Mesenteric fat pad (tissue), 1 donor: ENCODE measurements around the gene RCC1. TPM values are rescaled to one million over a fixed set of nuclear protein-coding genes. Genes with fewer than 3 reads are reported as not detected.
"Not testable (repeated sequence)": the region's sequence is repeated elsewhere in the genome, so short reads cannot be mapped to it uniquely, and the experiment has no call there.

Source experiments
- DNase-seq: peaks from one replicate; pipeline ENCODE4 v3.0.0-alpha.2; 2020; ENCODE audit warnings: low spot score
- total RNA-seq: library from RNA; stranded (reverse); fragmentation: NEBNext Ultra II Directional; extraction: Animal tissue kit (Norgen Biotek cat#: 25700); gene quantifications from one replicate; pipeline ENCODE4 v1.2.1, GENCODE V29; 2021
- donor health status: DM: yes; HTN: yes; CAD: no.

The RCC1 gene
- total RNA-seq, 1 donor from 2014 or later: 18.6 TPM

DNA sequence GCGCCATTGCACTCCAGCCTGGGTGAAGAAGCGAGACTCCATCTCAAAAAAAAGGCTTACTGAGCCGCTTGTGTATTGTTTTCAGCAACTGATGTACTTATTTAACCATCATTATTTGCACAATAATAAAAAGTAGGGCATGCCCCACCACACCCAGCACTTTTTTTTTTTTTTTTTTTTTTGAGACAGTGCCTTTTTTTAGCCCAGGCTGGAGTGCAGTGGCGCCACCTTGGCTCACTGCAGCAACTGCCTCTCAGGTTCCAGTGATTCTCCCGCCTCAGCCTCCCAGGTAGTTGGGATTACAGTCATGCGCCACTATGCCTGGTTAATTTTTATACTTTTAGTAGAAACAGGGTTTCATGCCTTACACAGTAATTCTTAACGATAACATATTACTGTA lies 34.8 kb downstream of the RCC1 start:
- no peak for DNase-seq

DNA sequence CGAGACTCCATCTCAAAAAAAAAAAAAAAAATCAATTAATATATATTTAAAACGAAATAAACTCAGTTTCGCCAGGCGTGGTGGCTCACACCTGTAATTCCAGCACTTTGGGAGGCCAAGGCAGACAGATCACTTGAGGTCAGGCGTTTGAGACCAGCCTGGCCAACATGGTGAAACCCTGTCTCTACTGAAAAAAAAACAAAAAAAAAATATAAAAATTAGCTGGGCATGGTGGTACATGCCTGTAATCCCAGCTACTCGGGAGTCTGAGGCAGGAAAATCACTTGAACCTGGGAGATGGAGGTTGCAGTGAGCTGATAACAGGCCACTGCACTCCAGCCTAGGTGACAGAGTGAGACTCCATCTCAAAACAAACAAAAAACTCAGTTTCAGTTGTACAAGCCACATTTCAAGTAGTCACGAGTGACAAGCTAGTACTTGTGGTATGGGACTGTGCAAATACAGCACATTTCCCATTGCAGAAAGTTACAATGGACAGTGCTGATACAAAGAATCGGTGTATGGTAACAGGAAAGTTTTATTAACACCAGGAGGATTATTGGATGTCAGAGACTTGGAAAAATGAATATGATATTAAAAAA lies 35.7 kb downstream of the RCC1 start:
- DNase-seq: not testable (repeated sequence)

DNA sequence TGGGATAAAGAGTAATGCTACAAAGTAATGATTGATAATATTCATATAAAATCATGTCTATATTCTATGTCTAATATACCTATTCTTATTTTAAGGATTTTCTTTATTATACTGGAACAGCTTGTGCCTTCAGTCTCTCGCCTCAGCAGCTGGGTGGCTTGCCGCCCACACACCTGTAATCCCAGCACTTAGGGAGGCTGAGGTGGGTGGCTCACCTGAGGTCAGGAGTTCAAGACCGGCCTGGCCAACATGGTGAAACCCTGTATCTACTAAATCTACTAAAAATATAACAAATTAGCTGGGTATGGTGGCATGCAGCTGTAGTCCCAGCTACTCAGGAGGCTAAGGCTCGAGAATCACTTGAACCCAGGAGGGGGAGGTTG lies 39.4 kb downstream of the RCC1 start:
- DNase-seq: no peak

DNA sequence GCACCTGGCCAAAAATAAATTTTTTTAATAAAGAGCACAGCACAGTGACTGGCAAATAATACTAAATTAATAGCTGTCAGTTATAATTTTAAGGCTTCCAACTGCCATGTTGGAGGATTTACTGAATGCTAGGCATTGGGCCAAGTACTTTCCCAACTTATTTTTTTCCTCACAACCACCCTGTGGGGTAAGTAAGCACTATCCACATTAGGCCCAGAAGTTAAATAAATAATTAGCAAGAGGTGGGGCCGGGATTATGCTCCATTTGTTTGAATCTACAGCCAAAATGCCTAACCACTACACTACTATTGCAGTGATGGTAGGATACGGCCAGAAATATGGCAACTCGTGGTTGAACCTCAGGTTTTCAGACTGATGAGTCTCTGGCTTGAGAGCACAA lies 42.5 kb downstream of the RCC1 start:
- no peak for DNase-seq

DNA sequence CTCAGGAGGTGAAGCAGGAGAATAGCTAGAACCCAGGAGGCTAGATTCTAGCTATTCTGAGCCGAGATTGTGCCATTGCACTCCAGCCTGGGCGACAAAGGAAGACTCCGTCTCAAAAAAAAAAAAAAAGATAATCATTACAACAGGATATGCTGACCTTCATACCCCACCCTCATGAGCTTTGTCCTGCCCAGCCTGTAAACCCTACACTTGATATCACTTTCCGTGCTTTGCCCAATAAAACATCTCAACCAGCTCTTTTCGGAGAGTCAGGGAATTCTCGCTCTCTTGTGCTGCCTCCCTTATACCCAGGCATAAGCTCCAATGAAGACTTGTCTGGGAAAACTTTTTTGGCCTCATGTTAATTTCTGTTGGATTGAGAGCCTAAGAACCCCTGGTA lies 45.5 kb downstream of the RCC1 start:
- no peak for DNase-seq

DNA sequence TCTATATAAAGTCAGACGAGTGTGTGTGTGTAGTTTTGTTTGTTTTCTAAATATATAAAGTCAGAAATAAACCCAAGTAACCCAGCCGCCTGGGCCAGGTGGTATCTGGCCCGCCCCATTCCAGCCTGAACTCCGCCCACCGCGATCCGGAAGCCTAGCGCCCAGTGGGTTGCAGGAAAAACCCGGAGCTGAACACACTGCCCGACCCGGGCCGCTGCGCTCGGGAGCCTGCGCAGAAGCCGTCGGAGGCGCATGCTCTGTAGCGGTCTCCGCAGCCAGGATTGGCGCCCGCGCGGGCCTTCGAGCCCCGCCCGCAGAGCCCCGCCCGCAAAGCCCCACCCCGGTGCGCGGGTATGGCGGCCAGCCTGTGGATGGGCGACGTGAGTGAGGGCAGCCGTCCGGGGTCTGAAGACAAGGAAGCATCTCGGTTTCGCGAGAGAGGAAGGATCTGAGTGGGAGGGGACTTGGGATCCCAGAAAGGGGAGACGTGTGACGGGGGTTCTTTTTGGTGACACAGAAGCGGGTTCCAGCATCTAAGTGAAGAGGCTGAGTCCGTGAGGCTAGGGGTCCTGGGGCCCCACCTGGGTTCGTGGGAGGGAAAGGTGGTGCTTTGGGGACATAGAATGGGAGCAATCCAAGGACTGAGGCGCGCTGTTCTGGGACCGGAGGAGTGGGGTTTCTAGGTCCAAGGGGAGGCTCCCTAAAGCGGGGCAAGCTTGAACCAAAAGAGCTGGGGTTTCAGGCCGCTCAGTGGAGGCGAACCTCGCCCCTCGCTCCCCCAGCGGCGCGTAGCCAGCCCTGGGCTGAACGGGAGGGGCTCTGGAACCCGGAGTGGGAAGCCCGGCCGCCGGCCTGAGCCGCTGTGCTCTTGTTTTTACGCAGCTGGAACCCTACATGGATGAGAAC lies 47.2 kb downstream of the RCC1 start, which contains the start of gene TRNAU1AP:
Gene TRNAU1AP (plus strand): TSS at position 328 of the 906 bp plus-strand sequence. CDS start 26 bp downstream, at position 354.
- DNase-seq: peak; percentile 99

DNA sequence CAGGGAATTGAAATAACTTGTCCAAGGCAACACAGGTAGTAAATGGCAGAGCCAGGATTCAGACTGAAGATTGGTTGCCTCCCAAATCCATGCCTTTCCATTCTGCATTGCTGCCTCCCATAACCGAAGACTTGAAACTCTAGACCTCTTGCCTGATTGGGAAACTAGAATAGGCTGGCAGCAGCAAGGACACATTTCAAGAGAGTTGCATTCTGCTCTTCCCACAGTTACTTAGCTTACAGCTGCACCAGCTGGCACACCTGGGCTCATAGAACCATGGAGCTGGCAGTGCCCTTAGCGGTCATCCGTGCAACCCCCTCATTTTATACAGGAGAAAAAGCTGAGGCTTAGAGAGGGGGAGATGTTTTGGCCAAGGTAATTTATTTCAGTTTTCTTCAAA lies 55.0 kb downstream of the RCC1 start:
- no peak for DNase-seq

DNA sequence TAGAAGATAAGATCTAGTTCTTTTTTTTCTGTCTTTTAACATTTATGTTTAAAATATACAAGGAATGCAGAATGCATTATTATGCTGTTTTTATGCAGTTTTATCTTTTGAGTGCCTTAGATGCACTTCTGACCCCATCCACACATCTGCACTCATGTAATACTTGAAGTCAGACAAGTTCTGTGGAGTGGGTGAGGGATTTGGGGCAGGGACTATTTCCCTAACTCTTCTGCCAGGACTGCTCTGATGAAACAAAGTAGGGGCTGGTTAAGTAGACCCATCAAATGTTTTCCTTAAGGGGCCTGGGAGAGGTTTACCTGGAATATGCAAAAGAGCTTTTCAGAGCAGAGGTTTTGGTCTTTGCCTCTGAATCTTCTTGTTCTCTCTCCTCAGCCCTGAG lies 58.5 kb downstream of the RCC1 start:
- no peak for DNase-seq

DNA sequence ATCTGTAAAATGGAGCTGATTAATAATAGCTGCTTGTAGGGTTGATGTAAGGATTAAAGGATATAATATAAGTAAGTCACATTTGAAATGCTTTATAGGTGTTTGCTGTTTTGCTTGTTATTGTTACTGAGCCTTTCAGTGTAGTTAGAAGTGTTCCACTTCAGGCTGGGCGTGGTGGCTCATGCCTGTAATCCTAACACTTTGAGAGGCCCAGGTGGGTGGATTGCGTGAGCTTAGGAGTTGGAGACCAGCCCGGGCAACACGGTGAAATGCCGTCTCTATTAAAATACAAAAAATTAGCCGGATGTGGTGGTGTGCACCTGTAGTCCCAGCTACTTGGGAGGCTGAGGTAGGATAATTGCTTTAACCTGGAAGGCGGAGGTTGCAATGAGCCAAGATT lies 59.2 kb downstream of the RCC1 start:
- DNase-seq: no peak

DNA sequence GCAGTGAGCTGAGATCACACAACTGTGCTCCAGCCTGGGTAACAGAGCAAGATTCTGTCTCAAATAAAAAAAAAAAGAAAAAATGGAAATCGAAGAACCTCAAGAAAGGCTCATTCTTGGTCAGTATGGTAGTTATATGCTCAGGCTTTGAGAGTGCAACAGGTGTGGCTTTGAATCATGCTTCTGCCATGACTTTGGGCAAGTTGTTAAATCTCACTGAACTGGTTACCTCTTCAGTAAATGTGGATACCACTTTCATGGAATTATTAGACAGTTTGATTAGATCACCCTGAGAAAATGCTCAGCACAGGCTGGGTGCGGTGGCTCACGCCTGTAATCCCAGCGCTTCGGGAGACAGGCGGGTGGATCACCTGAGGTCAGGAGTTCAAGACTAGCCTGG lies 59.9 kb downstream of the RCC1 start:
- DNase-seq: no peak

DNA sequence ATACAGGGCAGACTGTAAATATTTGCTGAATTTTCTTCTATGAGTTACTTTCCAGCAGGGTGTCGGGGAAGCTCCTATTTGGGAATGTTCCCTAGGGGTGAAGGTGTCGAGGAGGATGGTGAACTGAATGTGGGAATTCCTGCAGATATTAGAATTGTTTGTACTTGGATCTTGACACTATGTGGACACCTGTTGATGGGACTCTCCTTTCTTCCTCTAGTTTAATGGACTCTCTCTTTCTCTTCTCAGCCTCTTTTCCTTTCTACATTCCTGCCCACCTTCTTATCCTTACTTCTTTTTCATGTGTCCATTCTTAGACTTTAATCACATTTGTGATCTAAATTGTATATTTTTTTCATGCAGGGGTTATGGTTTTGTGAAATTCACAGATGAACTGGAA lies 61.1 kb downstream of the RCC1 start:
- no peak for DNase-seq

DNA sequence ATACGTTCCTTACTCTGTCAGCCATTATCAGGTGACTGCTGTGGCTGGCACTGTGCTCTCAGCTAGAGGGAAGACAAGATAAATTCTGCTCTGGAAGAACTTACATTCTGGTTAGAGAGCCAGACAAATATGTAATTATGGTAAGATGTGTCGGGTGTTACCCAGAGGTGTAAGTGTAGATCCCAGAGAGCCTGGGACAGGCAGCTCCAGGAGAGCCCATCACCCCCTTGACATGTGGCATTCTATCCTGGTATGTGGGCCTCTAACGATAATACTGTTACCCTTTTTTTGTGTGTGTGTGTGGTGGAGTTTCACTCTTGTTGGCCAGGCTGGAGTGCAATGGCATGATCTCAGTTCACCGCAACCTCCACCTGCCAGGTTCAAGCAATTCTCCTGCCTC lies 66.1 kb downstream of the RCC1 start:
- no peak for DNase-seq

DNA sequence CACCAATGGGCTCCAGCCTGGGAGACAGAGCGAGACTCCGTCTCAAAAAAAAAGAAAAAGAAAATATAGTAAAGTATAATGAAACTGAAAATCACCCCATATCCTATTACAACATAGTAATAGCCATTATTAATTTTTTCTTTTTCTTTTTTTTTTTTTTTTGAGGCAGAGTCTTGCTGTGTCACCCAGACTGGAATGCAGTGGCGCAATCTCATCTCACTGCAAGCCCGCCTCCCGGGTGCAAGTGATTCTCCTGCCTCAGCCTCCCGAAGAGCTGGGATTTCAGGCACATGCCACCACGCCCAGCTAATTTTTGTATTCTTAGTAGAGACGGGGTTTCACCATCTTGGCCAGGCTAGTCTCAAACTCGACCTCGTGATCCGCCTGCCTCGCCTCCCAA lies 67.0 kb downstream of the RCC1 start:
- DNase-seq: not testable (repeated sequence)

DNA sequence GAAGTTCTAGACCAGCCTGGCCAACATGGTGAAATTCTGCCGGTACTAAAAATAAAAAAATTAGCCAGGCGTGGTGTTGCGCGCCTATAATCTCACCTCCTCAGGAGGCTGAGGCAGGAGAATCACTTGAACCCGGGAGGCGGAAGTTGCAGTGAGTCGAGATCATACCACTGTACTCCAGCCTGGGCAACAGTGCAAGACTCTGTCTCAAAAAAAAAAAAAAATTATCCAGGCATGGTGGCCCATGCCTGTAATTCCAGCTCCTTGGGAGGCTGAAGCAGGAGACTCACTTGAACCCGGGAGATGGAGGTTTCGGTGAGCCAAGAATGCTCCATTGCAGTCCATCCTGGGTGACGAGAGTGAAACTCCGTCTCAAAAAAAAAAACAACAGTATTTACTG lies 67.7 kb downstream of the RCC1 start:
- DNase-seq: no peak

DNA sequence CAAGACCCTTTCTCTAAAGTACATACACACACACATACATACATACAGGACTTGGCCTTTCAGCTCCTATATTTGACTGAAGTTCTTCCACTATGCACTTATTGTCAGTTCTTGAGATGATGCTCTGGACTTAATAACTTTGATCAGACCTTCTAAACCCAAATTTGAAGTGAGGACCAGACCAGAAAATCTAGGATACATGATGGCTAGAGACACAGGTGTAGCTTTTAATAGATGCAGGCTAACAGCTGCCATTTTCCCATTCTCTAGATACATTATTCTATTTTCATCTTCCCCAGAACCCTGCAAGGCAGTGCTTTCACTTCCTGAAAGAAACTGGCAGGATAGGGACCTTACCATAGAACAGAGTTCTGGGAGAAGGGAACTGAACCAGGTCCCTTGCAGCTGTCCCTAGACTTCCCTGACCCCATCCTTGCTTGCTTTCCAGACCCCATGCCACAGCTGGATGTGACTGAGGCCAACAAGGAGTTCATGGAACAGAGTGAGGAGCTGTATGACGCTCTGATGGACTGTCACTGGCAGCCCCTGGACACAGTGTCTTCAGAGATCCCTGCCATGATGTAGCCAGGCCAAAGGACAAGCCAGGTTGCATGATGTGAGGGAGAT lies 71.3 kb downstream of the RCC1 start:
- DNase-seq: no peak

DNA sequence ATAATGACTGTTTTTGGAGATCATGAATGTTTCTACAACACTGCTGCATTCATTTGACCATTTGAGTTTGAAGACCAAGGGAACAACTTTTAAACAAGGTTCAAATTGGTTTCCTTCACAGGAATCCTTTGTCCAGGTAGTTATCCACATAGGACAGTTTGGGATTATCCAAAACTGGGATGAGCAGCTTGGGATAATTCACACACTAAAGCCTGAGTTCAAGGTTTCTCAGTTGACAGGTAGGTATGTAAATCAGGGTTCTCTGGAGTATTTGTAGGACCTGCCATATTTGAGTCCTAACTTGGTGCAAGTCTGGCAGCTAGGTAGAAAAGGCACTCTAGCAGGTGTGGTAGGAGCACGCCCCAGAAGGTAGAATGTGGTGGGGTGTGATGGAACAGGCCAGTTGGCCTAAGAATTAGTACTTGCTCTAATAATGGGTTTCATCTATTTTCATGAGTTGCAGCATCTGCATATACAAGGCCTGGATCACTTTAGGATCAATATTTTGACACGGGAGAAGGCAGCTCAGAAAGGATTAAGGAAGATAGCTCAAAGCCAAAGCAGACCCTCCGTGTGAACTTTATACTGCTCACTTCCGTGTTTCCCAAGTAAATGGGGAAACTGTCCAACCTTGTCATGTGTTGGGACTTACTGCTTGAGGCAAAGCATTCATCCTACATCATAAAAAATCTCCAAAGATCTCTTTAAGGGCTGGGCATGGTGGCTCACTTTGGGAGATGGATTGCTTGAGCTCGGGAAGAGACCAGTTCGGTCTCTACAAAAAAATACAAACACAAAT lies 72.1 kb downstream of the RCC1 start:
- no peak for DNase-seq

DNA sequence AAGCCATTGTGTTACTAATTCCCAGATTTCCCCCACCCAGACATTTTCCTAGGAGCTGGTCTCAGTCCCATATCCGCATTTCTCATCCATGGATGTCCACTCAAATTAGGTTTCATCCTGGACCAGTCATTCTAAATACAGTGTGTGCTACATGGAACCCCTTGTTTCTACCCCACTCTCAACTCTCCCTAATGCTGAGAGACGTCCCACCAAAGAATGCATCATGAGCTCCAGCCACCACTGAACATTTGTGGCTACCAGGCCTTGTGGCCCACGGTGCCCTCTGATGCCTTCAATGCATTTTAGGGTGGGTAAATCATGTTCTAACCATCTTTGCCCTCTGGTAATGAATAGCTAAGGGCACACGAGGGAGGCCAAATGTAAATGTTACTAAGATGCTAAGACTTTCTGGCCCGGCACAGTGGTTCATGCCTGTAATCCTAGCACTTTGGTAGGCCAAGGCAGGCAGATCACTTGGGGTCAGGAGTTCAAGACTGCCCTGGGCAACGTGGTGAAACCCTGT lies 72.9 kb downstream of the RCC1 start:
- no peak for DNase-seq

DNA sequence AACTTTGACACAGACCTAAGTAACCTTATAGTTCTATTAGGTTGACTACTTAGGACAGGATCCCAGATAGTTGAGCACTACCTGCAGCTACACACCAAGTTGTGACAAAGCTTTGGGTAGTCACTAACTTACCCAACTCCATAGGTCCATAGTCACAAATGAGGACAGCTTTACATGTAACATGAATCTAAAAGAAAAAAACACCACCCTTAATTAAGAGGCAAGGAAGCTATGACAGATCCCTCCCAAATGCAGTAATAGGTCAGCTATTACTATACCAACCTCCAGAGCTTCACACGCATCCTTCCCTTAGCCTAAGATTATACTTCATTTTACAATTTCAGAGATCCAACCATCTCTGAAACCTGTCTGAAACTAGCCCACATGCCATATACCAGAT lies 73.6 kb downstream of the RCC1 start:
- no peak for DNase-seq

DNA sequence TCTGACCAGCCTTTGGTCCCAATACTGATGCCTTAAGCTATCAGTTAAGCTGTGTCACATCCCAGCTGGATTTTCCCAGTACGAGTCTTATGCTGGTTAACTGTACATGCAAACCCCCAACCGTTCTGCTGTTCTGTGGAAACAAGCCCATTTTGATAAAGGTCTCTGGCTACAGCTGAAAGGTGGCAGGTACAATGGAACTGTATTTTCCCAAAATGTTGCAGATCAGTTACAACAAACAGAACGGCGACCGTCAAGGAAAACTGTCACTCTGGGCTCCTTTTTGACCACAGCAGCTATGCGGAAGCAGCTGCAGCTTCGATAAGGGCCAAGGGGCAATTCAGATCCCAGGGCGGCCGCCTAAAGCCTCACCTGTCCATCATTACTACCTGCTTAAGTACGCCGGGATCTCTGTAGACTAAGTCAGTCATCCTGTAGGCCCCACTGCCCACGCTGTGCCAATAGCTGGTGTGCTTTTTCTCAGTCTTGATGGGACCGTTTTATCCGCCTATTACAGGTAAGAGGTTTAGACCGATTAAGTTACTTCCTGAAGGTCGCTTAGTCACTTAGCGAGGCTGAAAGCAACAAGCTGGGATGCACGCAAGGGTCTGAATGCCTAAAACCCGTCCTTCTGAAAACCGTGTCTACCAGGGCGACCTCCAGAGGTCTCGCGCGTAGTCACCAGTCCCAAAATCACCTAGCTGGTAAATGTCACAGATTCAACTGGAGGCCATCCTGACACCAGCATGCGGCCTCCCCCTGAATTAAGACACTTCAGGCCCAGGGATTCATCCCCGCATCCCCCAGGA lies 75.1 kb downstream of the RCC1 start:
- DNase-seq: no peak

DNA sequence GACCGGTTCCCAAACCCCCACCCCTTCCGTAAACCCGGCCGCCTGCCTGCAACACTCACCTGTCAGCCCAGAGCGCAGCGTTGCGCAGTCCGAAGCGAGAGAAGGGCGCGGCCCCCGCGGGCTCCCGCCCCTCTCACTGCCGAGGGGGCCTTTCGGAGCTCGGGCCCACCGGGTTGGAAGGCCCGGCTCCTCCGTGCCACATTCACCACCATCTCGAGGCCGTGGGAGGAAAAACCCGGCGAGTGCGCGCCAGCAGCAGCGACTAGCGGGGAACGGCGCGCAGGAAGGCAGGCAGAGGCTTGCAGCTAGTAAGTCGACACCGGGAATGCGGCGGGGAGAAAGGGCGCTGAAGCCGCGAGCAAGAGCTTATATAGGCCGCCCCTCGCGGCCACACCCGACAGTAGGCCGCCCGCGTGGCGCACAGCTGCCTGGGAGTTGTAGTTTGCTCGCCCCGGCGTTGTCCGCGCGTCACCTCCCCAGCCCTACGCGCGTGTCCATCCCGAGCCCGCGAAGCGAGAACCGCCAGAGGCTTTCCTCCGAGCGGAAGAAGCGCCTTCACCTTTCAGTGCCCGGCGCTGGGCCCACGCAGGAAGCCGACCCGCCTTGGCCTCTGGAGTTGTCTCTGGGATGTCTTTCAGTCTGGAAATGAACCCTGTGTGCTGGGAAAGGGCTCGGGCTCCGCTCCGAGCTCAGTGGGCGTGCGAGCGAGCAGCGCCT lies 75.8 kb downstream of the RCC1 start:
- peak; percentile 99 for DNase-seq
